ENCODE data around the gene CD8A.

CD8A gene

DNA sequence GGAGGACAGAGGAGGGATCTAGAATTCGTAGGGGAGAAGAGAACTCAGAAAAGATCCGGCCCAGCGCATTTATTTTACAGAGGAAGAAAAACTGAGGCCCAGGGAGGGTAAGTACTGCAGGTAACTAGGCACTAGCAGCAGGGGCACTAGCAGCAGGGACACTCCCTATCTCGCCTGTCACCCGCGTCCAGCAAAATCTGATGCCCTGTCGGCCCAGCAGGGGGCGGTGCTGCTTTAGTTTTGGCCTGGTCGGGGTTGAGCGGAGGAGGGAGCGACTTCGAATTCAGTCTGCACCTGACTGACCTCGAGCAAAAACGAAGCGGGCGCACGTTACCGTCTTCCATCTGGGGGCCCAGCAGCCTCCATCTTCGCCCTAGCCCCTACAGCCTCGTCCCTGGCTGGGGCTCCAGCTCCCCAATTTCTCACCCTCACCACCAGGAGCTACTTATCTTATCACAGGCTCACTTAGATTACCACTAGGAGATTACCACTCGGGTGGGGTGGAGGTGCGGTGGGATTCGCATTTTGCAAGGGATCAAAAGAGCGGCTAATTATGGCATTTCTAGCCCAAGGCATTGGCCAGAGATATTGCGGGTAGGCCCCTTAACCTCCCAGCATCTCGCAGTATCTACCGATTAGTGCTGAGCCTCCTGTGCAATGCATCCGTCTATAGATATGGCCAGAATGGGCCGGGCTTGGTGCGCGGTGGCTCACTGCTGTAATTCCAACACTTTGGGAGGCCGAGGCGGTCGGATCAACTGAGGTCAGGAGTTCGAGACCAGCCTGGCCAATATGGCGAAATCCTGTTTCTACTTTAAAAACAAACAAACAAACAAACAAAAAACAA, 17.8 kb upstream of the CD8A start:
- FAIRE-seq, result no peak

DNA sequence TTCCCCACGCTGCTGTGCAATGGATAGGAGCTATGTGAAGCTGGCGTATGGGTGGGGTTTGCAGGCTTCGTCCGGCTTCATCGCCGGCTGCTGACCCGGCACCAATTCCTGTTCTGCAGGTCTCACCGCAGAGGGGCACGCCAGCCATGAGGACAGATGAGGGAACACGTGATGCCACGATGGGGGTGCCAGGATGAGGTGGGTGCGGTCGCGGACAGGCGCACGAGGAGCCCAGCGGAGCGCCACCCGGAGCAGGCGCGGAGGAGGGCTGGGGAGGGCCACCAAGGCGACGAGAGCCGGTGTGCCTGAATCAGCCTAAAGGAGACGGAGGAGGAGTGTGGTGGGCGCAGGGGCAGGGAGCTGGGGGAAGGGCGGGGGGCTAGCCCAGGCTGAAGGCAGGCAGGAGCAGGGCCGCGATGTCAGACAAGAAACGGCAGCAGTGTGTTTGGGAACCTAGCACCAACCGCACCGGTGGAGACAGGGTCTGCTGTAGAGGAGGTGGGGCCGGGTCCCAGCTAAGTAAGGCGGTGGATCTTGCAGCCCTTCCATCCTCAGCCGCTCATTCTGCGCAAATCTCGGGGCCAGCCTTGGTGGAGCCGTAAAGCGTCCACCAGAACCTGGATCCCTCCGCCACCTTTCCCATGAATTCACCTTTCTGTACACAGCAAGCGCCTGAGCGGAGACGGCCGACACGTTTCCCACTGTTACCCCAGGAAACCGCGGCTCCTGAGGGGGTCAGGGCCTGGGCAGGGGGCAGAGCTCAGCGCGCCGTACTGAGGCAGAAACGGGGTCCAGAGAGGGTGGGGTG, 17.0 kb upstream of the CD8A start:
- FAIRE-seq, result no peak

DNA sequence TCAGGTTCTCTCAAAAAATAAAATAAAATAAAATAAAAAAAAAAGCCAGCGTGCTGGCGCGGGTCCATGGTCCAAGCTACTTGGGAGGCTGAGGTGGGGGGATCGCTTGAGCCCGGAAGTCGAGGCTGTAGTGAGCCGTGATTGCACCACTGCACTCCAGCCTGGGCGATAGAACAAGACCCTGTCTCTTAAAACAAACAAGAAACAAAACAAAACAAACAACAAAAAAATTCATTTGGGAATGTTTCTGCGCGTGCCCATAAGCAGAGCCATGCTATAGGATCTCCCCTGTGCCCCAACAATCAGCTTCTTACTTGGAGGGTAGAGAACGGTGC, 16.4 kb upstream of the CD8A start:
- no peak for FAIRE-seq

DNA sequence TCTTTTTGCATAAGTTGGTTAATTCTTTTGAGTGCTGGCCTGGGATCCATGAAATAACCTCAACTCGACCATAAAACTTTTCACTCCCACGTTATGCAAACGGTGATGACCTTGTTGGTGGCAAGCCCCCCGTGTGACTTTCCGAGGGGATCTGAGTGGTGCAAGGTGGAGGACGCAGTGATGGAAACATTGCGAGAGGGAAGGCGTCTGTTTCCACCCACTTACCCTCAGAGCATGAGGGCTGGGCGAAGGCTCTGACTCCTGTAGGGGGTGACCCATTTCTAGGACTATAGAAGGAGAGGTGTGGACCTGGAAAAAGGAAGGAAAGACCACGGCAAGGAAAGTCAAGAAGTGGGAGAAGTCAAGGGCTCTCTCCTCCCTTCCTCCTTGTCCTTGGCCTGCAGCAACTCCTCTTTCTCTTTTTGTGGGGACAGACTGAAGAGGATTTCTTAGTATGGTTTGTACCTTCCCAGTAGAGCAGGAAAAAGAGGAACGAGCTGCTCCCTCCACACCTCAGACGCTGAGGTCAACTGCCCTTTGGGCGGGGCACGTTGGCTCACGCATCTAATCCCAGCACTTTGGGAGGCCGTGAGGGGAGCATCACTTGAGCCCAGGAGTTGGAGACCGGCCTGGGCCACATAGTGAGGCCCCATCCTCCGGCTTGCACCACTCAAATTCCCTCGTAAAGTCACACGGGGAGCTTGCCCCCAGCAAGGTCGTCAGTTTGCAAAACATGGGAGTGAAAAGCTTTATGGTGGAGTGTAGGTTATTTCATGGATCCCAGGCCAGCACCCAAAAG, 15.5 kb upstream of the CD8A start:
- no peak for FAIRE-seq

DNA sequence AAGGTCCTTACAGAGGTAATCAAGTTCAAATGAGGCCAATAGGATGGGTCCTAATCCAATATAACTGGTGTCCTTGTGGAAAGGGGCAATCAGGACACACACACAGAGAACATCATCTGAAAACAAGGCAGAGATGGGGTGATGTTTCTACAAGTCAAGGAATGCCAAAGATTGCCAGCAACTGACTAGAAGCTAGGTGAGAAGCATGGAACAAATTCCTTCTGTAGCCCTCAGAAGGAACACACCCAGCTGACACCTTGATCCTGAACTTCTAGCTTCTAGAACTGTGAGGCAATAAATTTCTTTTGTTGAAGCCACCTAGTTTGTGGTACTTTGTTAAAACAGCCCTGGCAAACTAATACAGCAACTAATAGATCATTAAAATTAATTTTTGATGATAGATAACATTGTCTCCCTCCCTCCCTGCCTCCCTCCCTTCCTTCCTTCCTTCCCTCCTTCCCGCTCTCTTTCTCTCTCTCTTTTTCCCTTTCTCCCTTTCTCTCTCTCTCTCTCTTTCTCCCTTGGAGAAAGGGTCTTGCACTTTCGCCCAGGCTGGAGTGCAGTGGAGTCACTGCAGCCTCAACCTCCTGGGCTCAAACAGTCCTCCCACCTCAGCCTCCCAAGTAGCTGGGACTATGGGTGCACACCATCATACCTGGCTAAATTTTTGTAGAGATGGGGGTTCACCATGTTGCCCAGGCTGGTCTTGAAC, 10.3 kb upstream of the CD8A start:
- no peak for FAIRE-seq

DNA sequence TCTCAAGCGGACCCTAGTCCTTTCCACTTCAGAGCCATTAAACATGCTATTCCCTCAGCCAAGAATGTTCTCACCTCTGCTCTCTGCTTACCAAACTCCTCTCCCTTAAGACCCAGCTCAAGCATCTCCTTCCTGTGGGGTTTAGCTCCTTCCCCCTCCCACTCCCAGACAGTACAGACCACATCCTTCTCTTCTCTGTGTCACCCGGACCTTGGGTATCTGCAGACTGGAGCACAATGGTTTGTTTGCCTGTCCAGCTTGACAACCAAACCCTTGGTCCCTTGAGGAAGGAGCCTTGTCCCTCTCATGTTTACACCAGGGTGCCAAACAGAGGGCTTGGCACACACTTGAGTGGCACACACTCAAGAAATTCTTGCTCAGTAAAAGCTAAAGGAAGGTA, 4.1 kb upstream of the CD8A start:
- FAIRE-seq, result no peak

DNA sequence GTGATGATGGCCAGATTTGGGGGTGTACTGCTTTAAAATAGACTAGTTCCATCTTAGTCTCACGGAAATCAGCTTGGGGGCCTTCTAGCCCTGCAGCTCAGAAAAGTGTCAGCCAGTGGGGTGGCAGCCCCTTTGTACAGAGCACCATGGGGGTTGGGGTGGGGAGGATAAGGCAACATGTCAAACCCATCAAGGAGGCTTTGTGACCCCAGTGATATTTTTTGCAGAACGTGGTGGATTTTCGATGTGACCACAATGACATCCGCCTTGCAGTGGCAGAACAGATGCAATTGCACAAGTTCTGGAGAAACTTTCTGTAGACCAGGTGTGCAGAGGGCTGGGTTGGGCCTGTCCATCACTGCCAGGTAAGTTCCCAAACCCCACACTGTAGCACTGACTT, 3.0 kb upstream of the CD8A start:
- no peak for FAIRE-seq

DNA sequence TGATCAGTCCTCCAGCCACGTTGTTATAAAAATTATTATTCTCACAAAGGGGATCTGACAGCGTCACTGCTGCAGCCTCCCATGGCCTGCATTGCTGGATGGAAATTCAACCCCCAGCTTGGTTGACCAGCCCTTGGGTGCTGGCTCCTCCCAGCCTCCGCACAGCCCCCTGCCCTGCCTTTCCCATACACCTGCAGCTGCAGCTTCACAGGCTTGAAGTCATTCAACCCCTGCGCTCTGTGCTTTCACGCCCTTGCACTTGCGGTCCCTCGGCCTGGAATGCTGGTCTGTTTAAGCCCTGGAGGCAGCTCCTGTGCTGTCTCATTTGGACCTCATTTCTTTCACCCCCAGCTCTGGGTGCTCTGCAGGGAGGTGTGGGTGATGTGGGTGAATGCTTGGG, 860 bp upstream of the CD8A start:
- no peak for FAIRE-seq

DNA sequence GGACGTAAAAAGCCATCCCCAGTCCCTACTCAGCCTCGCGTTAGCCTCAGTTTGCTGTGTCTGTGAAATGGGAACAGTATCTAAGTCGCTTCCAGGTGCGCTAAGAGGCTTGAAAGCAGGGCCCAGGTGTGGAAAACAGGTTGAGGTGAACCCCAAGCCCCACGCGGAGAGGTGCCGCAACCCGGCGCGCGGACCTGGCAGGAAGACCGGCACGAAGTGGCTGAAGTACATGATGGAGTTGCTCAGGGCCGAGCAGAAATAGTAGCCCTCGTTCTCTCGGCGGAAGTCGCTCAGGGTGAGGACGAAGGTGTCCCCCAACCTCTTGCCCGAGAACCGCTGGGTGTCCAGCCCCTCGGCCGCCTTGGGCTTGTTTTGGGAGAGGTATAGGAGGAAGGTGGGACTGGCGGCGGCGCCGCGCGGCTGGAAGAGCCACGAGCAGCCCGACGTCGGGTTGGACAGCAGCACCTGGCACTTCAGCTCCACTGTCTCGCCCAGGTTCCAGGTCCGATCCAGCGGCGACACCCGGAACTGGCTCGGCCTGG, 508 bp downstream of the CD8A start:
- FAIRE-seq, result no peak

DNA sequence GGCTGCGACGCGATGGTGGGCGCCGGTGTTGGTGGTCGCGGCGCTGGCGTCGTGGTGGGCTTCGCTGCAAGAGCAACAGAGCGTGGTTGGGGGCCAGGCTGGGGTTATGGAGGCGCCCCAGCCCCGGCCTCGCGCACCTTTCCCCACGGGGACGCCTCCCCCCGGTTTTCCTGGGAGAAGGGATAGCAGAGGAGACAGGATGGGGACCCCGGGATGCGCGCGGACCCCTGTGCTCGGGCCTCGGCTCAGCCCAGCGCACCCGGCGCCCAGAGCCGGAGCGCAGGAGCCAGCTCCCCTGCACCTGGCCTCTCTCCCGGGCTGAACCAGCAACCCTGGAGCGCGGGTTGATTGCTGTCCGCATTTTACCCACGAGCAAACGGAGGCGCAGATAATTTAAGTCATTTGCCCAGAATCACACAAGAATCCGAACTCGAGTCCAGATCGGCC, 1.0 kb downstream of the CD8A start:
- no peak for FAIRE-seq

DNA sequence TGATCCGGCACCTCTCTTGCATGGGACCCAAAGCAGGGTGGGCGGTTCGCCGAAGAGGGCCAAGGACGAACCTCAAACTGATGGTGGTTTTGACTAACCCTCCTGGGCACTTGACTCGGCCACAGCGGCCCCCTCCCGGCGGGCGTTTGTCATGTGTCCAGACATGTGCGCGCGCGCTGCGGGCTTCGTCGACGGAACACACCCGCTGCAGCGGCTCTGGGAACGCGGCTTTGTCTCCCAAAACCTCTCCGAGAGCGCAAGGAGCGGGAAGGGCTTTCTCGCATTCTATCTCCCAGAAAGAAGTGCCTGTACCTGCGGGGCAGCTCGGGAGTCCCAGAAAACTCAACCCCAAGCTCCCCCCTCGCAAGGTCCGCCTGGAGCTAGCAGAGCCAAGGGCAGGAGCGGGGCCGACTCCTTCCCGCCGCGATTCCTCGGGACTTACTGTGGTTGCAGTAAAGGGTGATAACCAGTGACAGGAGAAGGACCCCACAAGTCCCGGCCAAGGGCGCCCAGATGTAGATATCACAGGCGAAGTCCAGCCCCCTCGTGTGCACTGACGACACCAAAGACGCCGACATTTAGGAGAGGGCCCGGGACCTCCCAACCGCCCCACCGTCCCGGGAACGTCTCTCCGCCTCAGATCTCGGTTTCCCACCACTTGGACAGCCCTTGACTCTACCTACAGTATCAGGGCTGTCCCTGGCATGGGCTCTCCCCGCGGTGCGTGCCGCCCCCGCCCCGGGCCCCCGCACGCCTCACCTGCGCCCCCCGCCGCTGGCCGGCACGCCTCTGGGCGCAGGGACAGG, 1.6 kb downstream of the CD8A start:
- no peak for FAIRE-seq

DNA sequence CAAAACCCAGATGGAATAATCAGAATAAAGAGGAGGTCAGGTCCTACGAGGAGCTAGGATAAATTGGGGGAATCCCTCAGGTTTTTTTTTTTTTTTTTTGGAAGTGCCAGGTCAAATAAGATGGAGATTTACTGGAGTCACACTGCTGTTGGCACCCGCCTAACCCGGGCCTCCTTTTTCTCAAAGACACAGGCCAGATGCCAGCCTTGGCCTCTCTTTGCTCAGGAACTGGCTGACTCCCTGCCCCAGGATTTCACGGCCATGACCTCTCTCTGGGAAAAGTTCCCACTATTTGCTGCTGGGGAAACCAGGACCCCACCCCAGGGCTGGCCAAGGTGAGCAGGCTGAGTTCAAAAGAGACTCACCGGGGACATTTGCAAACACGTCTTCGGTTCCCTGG, 2.5 kb downstream of the CD8A start:
- no peak for FAIRE-seq

DNA sequence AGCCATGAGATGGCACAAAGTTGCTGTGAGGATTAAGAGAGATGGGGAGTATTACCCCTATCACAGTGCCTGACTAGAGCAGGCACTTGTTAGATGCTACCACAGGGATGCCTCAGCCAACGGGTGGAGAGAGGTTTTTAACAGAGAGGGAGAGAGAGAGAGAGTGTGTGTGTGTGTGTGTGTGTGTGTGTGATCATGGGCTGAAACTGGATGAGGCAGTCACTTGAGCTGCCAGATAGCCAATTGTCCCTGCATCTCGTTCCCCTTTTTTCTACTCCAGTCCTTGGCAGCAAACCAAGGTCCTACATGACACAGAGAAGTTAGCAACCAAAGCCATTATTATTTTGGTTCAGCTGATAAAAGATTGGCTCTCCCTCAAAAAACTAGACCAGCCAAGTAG, 3.0 kb downstream of the CD8A start:
- FAIRE-seq, result no peak

DNA sequence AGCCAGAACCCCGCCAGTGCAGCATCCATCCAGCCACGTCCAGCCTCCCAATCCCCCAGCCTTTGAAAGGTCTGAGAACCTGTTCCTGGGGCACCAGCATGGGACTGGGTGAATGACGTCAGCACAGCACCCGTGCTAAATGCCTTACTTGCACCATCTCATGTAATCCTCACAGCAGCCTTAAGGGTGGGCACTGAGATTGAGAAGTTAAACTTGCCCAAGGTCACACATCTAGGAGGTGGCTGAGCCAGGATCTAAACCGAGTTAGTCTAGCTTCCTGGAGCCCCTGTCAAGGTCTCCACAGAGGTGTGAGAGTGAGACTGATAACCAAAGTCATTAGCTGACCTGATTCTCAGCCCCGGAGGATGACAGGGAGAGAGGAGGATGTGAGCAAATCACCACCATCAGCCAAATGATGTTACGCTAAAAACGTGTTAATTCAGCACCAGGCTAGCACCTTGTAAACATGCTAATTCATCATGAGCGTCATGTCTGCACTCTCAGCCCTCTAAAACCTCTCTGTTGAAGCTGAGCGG, 4.6 kb downstream of the CD8A start:
- no peak for FAIRE-seq

DNA sequence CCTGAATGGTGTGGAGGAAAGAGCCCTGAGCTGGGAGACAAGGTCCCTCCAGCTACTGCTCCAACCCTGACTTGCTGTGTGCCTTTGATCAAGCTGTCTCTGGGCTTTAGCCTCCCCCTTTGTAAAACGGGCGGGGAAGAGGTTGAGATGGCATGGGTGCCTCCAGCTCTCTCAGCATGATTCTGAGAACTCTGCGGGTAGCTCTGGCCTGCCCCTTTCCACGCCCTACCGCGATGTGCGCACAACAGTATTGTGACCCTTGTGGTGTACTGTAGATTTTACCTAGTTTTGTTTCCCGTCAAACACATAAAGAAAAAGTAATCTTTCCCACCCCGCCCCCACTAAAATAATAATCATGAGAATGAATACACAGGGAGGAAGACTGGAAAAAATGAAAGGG, 5.3 kb downstream of the CD8A start:
- no peak for FAIRE-seq

DNA sequence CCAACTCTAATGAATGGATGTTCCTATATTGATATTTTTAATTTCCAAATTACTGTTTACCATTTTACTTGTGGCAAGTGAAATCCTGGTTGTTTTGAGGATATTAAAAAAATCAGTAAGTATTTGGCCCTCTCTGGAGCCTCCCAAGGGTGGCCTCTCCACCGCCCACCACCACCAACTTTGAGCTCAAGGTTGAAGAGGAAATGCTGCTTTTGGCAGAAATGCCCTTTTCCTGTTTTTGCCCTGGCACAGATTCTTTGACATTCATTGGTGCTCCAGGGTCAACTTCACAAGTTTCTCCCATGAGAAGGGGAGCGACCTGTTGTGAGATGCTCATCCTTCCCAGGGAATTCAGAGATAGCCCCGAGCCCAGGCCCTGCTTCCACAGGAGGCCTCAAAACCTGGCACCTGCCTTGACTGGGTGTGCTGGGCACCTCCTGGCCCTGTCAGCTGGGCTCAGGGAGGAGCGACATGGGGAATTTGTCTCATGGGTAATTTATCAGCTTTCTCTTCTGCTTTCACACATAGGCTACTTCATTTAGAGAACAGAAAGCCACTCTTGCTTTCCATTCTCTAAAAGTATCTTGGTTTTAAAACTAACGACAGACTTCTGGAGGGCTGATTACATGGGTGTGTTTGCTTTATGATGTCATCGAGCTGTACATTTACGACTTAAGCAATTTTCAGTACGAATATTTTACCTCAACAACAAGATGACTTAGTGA, 6.9 kb downstream of the CD8A start:
- FAIRE-seq, result no peak

DNA sequence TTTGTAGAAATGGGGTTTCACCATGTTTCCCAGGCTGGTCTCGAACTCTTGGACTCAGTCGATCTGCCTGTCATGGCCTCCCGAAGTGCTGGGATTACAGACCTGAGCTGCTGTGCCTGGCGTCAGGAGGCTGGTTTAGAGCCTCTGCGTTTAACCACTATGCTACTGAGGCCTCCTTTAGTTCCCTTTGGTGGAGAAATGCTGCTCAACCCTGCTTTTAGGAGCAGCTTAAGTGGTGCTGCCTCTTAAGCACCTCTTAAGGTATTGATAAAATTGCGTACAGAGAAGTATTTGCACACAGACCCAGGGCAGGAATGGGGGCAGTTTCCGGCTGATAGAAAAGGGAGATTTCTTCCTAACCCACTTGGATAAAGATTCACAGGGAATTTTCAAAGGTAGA, 8.0 kb downstream of the CD8A start:
- no peak for FAIRE-seq

DNA sequence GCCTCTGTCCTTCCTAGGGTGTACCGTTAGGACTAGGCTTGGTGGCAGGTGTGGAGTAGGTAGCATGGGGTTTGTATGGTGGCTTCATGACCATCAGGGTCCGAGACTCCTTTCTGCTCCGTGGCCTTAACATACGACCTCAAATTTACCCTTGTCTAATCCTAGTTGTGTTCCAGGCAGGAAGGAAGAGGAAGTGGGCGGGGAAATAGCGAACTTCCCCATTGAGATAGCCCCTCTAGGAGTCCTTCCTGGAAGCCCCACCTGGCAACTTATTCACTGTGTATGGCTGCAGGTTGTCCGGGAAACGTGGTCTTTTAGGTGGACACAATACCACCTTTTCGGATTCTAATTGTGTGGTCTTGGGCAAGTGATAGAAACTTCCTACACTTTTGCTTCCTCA, 9.3 kb downstream of the CD8A start:
- no peak for FAIRE-seq

DNA sequence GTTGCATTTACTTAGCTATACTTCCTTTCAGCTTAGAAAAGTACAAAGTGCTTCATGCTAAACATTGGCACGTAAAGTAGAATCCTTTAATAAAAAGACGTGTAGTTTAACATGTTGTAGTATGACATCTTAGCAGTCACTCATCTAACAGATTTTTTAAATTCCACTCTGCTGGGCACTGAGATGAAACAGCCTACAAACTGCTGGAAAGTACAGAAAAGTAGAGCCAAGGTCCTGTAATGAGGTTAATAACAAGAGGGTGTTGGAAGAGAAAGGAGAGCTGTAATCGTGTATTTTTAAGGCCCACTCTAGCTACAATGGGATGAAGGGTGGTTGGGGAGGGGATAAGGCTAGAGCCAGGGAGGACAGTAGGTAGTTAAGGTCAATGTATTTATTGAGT, 10.7 kb downstream of the CD8A start:
- no peak for FAIRE-seq

DNA sequence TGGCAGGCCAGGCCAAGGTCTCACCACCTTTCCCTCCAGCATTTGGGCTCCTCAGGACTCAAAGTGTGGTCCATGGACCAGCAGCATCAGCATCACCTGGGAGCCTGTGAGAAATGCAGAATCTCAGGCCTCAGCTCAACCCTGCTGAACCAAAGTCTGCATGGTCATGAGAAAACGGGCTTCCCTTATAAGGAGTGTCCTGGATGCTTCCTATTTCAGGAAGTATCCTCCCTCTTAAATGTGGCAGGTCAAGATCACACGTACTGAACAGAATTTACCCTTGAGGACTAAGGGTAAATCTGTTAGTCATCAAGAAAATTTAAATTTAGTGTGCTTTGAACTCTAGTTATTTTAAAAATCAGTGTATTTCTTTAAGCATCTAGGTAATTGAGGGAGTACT, 11.8 kb downstream of the CD8A start:
- FAIRE-seq, result no peak

DNA sequence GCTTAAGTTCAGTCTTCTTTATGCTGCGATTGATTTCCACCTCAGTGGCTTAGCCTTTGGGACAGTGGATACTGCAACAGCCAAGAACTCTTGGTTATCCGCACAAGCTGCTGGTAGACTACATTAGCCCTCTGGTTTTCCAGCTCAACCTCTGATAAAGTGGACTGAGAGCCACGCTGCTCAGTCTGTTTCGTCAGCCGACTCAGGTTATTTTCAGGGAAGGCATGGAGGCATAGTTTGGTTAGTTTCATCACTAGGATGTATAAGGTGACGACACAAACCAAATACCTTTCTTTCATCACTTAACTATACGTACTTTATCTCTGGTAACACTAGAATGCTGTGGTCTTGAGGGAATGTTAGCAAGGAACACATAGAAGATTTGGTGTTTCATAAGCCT, 14.2 kb downstream of the CD8A start:
- FAIRE-seq, result no peak

All from A204.1 (cell line).